HepG2 (cell line): ENCODE data around the gene RPF1. TPM values are rescaled to one million over a fixed set of nuclear protein-coding genes. Genes with fewer than 3 reads are reported as not detected.

ENCODE experiments used
- ATAC-seq: fragments of 200-7000 bp; cut with Tn5 transposase; 3 replicates; pipeline ENCODE4 v1.9.1; 2020; ENCODE audit warnings: mild to moderate bottlenecking, moderate library complexity
- BruUV-seq: library from RNA; stranded (reverse); fragments of 400-500 nt; replicated peaks from 2 replicates; lab custom pipeline; 2021; lab: Mats Ljungman, UMichigan
- CTCF ChIA-PET: fragments of 300-600 bp; formaldehyde crosslinking; extraction: SDS; loops from one replicate; lab custom pipeline; 2021; ENCODE audit warnings: low total read pairs, inconsistent platforms, low intra/inter-chr PET ratio; lab: Yijun Ruan, JAX
- POLR2A ChIA-PET: fragments of 350-600 bp; sonication (Branson Sonifier 250); formaldehyde crosslinking; loops from one replicate; lab custom pipeline; 2020; ENCODE audit warnings: antibody characterized with exemption, inconsistent platforms; lab: Yijun Ruan, JAX
- DNase-seq: peaks from one replicate; pipeline ENCODE4 v3.0.0-alpha.2; 2015; ENCODE audit warnings: low spot score
- FAIRE-seq: peaks from 3 replicates; lab custom pipeline; 2011; peaks lifted over from hg19 to GRCh38; lab: Jason Lieb, UNC
- H2AFZ ChIP-seq: one replicate; pipeline ENCODE4 v1.6.1; 2011; ENCODE audit warnings: low read length, inconsistent platforms
- H3K27ac ChIP-seq: fragments of 300-600 bp; 3 replicates; pipeline ENCODE4 v1.8.0; 2011; ENCODE audit warnings: mixed run types, mild to moderate bottlenecking, mixed read lengths, low read length, inconsistent platforms; ENCODE audit not compliant: insufficient read depth; ENCODE audit errors: extremely low read length
- H3K27me3 ChIP-seq, 2 experiments: fragments of 200-600 bp in 1 of 2; 2 replicates in 1 of 2; 3 replicates in 1 of 2; pipeline versions ENCODE4 v1.6.0 to v1.8.0; 2011; ENCODE audit warnings: low read length in 2 of 2, mild to moderate bottlenecking in 2 of 2, moderate library complexity in 2 of 2, inconsistent platforms in 1 of 2; ENCODE audit not compliant: insufficient read depth in 2 of 2, control insufficient read depth in 1 of 2
- H3K36me3 ChIP-seq, 2 experiments: fragments of 200-600 bp in 1 of 2; replicated peaks in 1 of 2; 2 replicates in 1 of 2; 3 replicates in 1 of 2; pipeline versions ENCODE4 v1.5.1 to v1.8.0; 2011; ENCODE audit warnings: low read length in 2 of 2, inconsistent platforms in 1 of 2; ENCODE audit not compliant: insufficient read depth in 2 of 2, control insufficient read depth in 1 of 2
- H3K4me1 ChIP-seq: 2 replicates; pipeline ENCODE4 v1.5.1; 2012; ENCODE audit warnings: low read length, inconsistent platforms; ENCODE audit not compliant: insufficient read depth
- H3K4me2 ChIP-seq: 2 replicates; pipeline ENCODE4 v1.6.0; 2011; ENCODE audit warnings: low read depth, low read length, inconsistent platforms
- H3K4me3 ChIP-seq, 3 experiments: fragments of 200-600 bp in 1 of 3; sonication (generic), shearing (Covaris generic) in 1 of 3; replicated peaks in 1 of 3; 2 replicates each; pipeline ENCODE4 v1.5.1; 2011 to 2016; ENCODE audit warnings: low read length in 3 of 3, inconsistent platforms in 2 of 3, low read depth in 2 of 3, mild to moderate bottlenecking in 2 of 3, control low read depth in 1 of 3, mixed read lengths in 1 of 3; ENCODE audit not compliant: insufficient read depth in 1 of 3
- H3K79me2 ChIP-seq: one replicate; pipeline ENCODE4 v1.6.1; 2011; ENCODE audit warnings: low read length, inconsistent platforms; ENCODE audit not compliant: insufficient read depth
- H3K9ac ChIP-seq: 2 replicates; pipeline ENCODE4 v1.6.0; 2011; ENCODE audit warnings: mild to moderate bottlenecking, low read depth, low read length, inconsistent platforms; ENCODE audit not compliant: insufficient read depth
- H3K9me3 ChIP-seq: 2 replicates; pipeline ENCODE4 v1.5.1; 2012; ENCODE audit warnings: mild to moderate bottlenecking, low read length
- H4K20me1 ChIP-seq: 2 replicates; pipeline ENCODE4 v1.6.0; 2011; ENCODE audit warnings: inconsistent platforms, mild to moderate bottlenecking, low read length, moderate library complexity; ENCODE audit not compliant: insufficient read depth
- ADNP ChIP-seq: sonication (generic); formaldehyde crosslinking; IDR thresholded peaks from 2 replicates; pipeline ENCODE4 v1.4.0; 2020; ENCODE audit warnings: missing genetic modification reagents
- ATM ChIP-seq: fragments of 450-650 bp; IDR thresholded peaks from 2 replicates; pipeline ENCODE4 v1.7.1; 2017; ENCODE audit warnings: mild to moderate bottlenecking, borderline replicate concordance
- HOMEZ ChIP-seq: IDR thresholded peaks from 2 replicates; pipeline ENCODE4 v1.6.1; 2016; ENCODE audit warnings: low read depth
- HOXA9 ChIP-seq: sonication (generic); formaldehyde crosslinking; IDR thresholded peaks from 2 replicates; pipeline ENCODE4 v1.8.1; 2022; ENCODE audit warnings: missing genetic modification reagents, mild to moderate bottlenecking, moderate library complexity, borderline replicate concordance
- KDM5A ChIP-seq: fragments of 200-600 bp; sonication (generic); IDR thresholded peaks from 2 replicates; pipeline ENCODE4 v1.7.0; 2018; ENCODE audit warnings: antibody characterized with exemption, mild to moderate bottlenecking, low read length, borderline replicate concordance
- NFKBIZ ChIP-seq: IDR thresholded peaks from 2 replicates; pipeline ENCODE4 v1.6.1; 2018; ENCODE audit warnings: missing genetic modification reagents, missing compliant biosample characterization
- POGK ChIP-seq: sonication (generic); formaldehyde crosslinking; conservative IDR thresholded peaks from 2 replicates; pipeline ENCODE4 v1.8.0; 2022; ENCODE audit warnings: mild to moderate bottlenecking, moderate library complexity, missing genetic modification reagents
- SMAD1 ChIP-seq: sonication (generic); formaldehyde crosslinking; IDR thresholded peaks from 2 replicates; pipeline ENCODE4 v1.4.0; 2020; ENCODE audit warnings: missing genetic modification reagents, low read depth, mild to moderate bottlenecking, borderline replicate concordance
- TAF15 ChIP-seq: fragments of 200-400 bp; formaldehyde crosslinking; IDR thresholded peaks from one replicate; pipeline ENCODE4 v1.6.1; 2018; ENCODE audit warnings: mild to moderate bottlenecking, low read depth, low read length; ENCODE audit not compliant: poor library complexity, severe bottlenecking
- ZNF543 ChIP-seq: sonication (generic); formaldehyde crosslinking; IDR thresholded peaks from 2 replicates; pipeline ENCODE4 v1.4.0; 2020; ENCODE audit warnings: mild to moderate bottlenecking, missing genetic modification reagents
- ZNF552 ChIP-seq: sonication (generic); formaldehyde crosslinking; IDR thresholded peaks from 2 replicates; pipeline ENCODE4 v1.9.0; 2022; ENCODE audit warnings: missing genetic modification reagents, mild to moderate bottlenecking, borderline replicate concordance
- ZNF557 ChIP-seq: sonication (generic); formaldehyde crosslinking; IDR thresholded peaks from 2 replicates; pipeline ENCODE4 v1.4.0; 2020; ENCODE audit warnings: missing genetic modification reagents
- ZNF646 ChIP-seq: sonication (generic); formaldehyde crosslinking; IDR thresholded peaks from 2 replicates; pipeline ENCODE4 v1.9.0; 2021; ENCODE audit warnings: mild to moderate bottlenecking, missing genetic modification reagents
- ZNF652 ChIP-seq: IDR thresholded peaks from 2 replicates; pipeline ENCODE4 v1.6.1; 2016; ENCODE audit warnings: low read depth, borderline replicate concordance
- ZSCAN22 ChIP-seq: sonication (generic); formaldehyde crosslinking; IDR thresholded peaks from 2 replicates; pipeline ENCODE4 v1.4.0; 2020; ENCODE audit warnings: mild to moderate bottlenecking, missing genetic modification reagents
- in situ Hi-C: cut with HindIII; loops from 2 replicates; pipeline ENCODE4 v1.10.0; 2017; ENCODE audit warnings: low pct_unique_long_range_greater_than_20kb; ENCODE audit not compliant: extremely low pct_ligation_motif_present
- intact Hi-C: fragments of 100-400 bp; cut with micrococcal nuclease; formaldehyde crosslinking; loops from one replicate; pipeline ENCODE4 v1.10.0; 2022; ENCODE audit not compliant: unreplicated experiment
- polyA plus RNA-seq, 8 experiments: library from polyadenylated mRNA; depleted of rRNA in 3 of 8; stranded (reverse) in 7 of 8; unstranded in 1 of 8; fragments of >200 nt; fragmentation: Illumina TruSeq in 4 of 8; extraction: Trizol in 4 of 8; gene quantifications; 2 replicates each; pipeline versions ENCODE4 v1.2.1 to v1.2.3, GENCODE V29; 2011 to 2016; ENCODE audit warnings: low read depth in 4 of 8, missing spikeins in 1 of 8, mixed read lengths in 1 of 8; ENCODE audit not compliant: insufficient read depth in 1 of 8
- total RNA-seq, 5 experiments: library from RNA; depleted of rRNA; stranded (reverse); fragments of >200 nt; fragmentation: Illumina TruSeq; extraction: Trizol; gene quantifications; 2 replicates each; pipeline ENCODE4 v1.2.3, GENCODE V29; 2016; ENCODE audit warnings: low read depth in 1 of 5

RPF1 gene
- total and polyA plus RNA-seq, 2 of the 13 experiments (the other 11 are each of a cell fraction or from before 2014, with no cell fraction given) = 23.0 to 39.0 TPM

- H3K27me3 ChIP-seq = no peaks in the 10 kb centered on the region
- H3K4me2 ChIP-seq = no peak overlapping the region
- H3K9me3 ChIP-seq = no peaks in the 10 kb centered on the region
- in situ Hi-C loops = no loop called here
- H3K4me3 ChIP-seq = no peak overlapping the region
- no peak overlapping the region for H2AFZ ChIP-seq
- H3K27ac ChIP-seq = no peak overlapping the region
- no peak overlapping the region for H3K9ac ChIP-seq
- intact Hi-C loops = no loop called here
- ATAC-seq (no peak), DNase-seq (no peak), FAIRE-seq (no peak)
- H3K79me2 ChIP-seq = no peaks in the 10 kb centered on the region
- no peaks in the 10 kb centered on the region for H4K20me1 ChIP-seq
- ChIA-PET POLR2A (no interaction called here), CTCF (no interaction called here)
- no peaks in the 10 kb centered on the region for H3K36me3 ChIP-seq
- BruUV-seq = no TSS peak
- H3K4me1 ChIP-seq = no peaks in the 10 kb centered on the region
- TF ChIP-seq HOMEZ (CRISPR knock-in tag) (no peak), ZNF543 (CRISPR knock-in tag) (no peak), TAF15 (no peak), ZNF552 (no peak), ZNF646 (CRISPR knock-in tag) (no peak), POGK (CRISPR knock-in tag) (no peak), ZNF557 (CRISPR knock-in tag) (no peak), SMAD1 (CRISPR knock-in tag) (no peak), ADNP (CRISPR knock-in tag) (no peak), HOXA9 (no peak), NFKBIZ (CRISPR knock-in tag) (no peak), ATM (no peak), ZSCAN22 (CRISPR knock-in tag) (no peak), ZNF652 (CRISPR knock-in tag) (no peak), KDM5A (no peak)
Observed at GRCh38 chr1:84524590-84524989, 45.5 kb downstream of the RPF1 start.
